ENCODE results near the gene APEX1.
"Not testable (repeated sequence)": the region's sequence is repeated elsewhere in the genome, so short reads cannot be mapped to it uniquely, and the experiment has no call there.

Gene APEX1

GRCh38 chr14:20436363-20436755 is 18.7 kb upstream of the APEX1 start:
- DNase-seq, result no peak

- DNase-seq, result no peak
Measured at GRCh38 chr14:20438664-20439063, 16.4 kb upstream of the APEX1 start.

DNA sequence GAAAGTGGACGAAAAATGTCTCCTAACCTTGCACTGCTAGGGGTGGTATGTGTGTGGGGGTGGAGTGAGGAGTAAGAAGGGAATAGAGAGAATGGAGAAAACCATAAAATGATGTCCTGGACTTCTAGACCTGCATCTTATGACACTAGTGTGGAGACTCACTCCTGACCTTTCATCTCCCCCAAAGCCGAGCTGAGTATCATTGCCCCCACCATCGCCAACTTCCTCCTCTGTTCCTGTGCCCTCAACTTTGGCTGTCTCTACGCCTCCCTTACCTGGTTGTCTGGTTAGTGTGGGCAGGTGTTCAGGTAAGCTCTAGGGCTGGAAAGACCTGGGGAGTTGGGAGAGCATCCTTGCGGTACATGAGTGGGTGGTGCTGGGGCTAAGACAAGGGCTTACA is 14.6 kb upstream of the APEX1 start:
- DNase-seq, result no peak

GRCh38 chr14:20440882-20441281 is 14.1 kb upstream of the APEX1 start:
- no peak for DNase-seq

DNA sequence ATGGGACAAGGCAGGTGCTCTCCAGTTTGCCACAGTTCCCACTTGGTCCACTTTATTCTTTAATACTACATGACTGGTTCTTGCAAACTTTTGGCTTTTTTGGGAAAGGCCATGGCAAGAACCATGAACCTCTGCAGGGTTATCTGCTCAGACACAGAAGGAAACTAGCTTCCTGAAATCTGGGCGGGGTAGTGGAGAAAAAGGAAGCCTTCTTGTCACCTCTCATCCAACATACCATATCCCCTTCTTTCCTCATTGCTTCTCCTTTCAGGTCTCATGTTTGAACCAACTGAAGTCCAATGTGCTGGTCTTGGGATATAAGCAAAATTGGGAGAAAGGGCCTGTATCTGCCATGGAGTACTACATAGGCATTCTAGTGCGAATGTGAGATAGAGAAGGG is 13.6 kb upstream of the APEX1 start:
- no peak for DNase-seq

DNA sequence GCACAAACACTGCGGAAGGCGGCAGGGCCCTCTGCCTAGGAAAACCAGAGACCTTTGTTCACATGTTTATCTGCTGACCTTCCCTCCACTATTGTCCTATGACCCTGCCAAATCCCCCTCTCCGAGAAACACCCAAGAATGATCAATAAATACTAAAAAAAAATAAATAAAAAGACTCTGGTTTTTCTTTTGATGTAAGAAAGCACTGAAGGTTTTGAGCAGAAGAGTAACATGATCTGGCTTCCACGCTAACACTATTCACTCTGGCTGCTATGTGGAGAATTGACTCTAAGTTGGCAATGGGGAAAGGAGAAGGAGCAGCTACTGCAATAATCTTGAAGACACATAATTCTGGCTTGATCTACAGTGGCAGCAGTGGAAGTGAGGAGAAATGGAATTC is 11.4 kb upstream of the APEX1 start:
- not testable (repeated sequence) for DNase-seq

GRCh38 chr14:20446889-20447288 is 8.1 kb upstream of the APEX1 start:
- no peak for DNase-seq

GRCh38 chr14:20452831-20453230 is 2.2 kb upstream of the APEX1 start:
- DNase-seq, result not testable (repeated sequence)

DNA sequence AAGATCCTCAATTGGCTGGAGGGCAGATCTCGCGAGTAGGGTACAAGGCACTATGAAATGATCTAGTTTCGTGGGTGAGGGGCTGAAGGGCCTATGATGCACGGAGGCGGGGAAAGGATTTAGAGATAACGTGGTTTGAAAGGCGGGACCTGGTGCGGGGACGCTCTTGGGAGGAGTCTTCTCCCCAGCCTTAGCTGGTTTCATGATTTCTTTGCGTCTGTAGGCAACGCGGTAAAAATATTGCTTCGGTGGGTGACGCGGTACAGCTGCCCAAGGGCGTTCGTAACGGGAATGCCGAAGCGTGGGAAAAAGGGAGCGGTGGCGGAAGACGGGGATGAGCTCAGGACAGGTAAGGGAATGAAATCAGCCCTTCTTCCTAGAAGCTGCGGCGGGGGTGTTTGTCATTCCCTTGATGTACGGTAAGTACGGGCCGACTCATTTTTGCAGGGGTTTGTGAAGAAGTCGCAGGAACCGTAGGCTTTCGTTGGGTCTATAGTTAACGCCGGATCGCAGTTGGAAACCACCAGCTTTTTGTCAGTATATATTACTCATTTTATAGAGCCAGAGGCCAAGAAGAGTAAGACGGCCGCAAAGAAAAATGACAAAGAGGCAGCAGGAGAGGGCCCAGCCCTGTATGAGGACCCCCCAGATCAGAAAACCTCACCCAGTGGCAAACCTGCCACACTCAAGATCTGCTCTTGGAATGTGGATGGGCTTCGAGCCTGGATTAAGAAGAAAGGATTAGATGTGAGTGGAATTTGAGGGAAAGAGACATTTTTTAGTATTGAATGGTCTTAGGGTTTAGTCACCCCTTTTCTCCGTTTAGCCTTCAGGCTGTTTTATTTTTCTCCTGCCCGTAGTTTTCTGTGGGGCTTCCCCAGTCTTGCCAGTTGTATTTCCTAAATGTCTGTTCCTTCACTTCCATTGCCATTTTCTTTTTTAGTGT is 602 bp downstream of the APEX1 start:
- peak; percentile 93 for DNase-seq

DNA sequence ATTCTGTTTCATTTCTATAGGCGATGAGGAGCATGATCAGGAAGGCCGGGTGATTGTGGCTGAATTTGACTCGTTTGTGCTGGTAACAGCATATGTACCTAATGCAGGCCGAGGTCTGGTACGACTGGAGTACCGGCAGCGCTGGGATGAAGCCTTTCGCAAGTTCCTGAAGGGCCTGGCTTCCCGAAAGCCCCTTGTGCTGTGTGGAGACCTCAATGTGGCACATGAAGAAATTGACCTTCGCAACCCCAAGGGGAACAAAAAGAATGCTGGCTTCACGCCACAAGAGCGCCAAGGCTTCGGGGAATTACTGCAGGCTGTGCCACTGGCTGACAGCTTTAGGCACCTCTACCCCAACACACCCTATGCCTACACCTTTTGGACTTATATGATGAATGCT is 1.9 kb downstream of the APEX1 start:
- DNase-seq, result no peak

- DNase-seq, result no peak
Measured at GRCh38 chr14:20458031-20458789, 3.2 kb downstream of the APEX1 start.

DNA sequence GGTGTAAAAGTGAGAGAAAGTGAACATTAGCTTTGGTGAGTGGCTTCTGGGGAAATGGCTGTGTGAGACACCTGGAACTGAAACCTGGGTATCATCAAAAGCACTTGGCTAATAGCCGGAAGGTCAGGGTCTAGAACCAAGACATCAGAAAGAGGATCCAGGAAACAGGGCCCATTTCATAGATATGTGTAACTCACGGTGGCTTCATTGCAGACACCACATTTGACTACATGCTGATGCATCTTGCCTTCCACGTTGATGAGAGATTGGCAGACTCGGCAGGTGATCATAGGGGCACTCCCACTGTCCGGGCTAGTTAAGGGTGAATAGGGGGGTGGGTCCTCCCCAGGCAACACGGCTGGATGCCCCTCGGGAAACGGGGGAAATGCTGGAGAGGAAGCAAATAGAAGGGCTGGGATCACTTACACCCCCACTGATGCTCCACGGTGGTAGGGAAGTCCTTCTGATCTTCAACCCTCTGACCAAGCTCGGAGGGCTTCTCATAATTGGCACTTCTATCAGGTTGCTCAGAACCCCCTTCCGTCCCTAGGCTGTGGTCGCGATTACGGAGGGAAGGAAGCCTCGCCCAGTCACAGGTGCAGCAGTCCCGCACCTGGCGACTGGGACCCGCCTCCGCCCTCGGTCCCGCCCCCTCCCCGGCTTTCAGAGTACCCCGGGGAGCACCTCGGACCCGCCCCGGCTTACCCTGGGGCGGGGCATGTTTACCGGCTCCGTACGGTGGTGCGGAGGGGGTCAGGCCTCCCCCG is 5.6 kb downstream of the APEX1 start:
- no peak for DNase-seq

DNA sequence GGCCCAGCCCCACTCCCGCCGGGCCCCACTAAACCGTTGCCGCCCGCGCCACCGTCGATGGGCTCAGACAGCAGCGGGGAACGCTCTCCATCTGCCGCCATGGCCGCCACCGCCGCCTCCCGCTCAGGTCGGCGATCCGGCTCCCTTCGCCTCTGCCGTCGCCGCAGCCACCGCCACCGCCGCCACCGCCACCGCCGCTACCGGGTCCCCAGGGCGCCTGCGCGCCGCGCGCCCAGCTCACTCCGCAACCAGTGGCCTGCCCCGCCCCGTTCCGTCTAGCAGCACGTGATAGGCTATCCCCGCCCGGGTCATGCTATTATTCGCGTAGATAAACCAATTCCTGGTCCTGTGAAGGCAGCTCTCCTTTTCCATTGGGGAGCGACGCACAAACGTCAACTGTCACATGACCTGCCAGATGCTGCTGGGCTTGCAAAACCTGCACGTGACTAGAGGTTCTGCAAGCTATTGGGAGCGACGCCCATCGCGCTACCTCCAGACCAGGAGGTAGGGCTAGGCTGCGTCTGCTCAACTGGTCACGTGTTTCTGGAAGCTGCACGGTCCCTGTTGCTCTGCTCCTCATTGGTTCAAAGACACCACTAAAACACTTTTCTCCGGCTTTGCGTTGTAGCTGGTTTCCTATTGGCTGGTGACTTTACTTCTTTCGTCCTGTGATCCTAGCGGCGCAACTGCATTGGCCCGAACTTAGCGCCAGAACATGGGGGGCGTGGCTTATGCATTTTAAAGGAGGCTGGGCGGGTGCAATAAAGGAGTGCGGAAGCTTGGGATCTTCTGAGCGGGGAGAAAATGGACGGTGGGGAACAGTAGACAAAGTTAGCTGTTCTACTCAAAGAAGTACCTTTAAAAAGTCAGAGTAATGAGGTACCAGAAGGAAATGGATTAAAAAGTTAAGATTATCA is 6.5 kb downstream of the APEX1 start, which contains the start of gene PIP4P1:
Gene PIP4P1, minus strand, starts transcription at position 210 of the 917 bp plus-strand sequence. Its CDS starts 109 bp downstream, at position 101.
- DNase-seq, result peak; percentile 100

GRCh38 chr14:20468764-20469241 is 13.8 kb downstream of the APEX1 start:
- no peak for DNase-seq

DNA sequence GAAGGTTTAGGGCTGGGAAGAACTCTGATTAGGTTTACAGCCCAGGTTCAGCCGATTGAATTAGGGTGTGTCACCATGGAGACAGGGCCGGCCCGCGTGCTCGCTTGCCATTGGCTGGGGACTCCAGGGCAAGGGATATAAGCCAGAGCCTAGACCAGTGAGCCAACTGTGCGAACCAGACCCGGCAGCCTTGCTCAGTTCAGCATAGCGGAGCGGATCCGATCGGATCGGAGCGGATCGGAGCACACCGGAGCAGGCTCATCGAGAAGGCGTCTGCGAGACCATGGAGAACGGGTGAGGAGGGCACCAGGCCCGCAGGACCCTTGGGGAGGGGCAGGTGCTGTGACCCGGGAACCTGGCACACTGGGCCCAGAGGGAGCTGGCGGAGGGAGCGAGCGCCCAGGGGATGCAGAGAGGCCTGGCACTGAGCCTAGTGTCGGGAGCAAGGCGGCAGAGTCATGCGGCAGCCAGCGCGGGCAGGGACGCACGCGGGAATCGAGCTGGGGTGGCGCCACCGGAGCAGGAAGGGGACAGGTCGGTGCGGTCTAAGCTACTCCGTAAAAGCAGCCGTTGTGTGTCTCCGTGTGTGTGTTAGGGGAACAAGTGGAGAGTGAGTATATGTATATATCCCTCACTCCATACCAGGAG is 14.3 kb downstream of the APEX1 start, which contains the start of gene PNP:
Gene PNP, plus strand, starts transcription at position 165 of the 648 bp plus-strand sequence. Its CDS starts 119 bp downstream, at position 284.
- peak; percentile 91 for DNase-seq

DNA sequence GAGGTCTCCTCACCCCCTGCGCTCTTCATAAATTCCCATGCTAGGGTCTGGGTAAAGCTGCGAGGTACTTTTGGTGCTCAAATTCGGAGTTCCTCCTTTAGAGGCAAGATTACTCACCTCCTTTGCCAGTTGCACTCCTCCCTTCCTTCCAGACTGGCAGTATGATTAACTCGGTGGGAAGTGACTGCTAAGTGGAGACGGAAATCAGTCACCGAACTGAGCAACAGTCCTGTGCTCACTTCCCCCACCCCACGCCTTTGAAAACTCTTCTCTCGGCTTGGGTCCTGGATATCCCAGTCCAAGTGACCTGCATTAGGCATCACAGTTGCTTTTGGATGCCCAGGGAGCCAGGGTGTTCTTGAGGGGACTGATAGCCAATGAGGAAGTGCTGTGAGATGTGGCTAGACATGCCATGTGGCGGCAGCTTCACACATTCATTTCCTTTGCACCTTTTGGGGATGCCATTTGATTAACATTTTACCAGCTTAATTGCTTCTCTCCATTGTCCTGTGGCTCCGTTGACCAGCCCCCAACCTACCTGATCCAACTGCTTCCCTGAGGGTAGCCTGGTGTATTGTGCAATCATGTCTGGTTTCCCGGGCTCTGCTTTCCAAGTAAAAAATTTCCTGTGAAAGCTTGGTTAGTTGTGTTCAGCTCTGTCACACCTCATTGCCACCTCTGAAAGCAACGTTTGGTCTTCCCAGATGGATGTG is 15.0 kb downstream of the APEX1 start:
- DNase-seq, result peak; percentile 33

DNA sequence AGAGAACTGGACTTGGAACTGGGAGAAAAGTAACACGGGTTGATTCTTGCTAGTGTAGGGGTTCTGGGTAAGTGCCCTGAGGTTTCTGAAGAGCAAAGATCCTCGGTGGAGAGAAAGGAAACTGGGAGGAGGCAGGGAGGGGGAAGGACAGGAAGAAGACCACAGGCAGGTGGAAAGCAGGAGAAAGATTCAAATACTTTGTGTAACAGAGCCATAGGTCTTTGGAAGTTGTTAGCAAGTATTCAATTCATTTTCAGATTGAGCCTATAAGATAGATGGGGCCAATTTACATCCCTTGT is 15.5 kb downstream of the APEX1 start:
- DNase-seq, result no peak

GRCh38 chr14:20472536-20473169 is 17.6 kb downstream of the APEX1 start:
- no peak for DNase-seq

- DNase-seq, result no peak
Measured at GRCh38 chr14:20476776-20477175, 21.8 kb downstream of the APEX1 start.

GRCh38 chr14:20477211-20477876 is 22.3 kb downstream of the APEX1 start:
- no peak for DNase-seq

All from NCI-H446 treated with DMSO at 0.1 percent for 48 hours (cell line).